ENCODE data around the gene ABLIM2.

- TF ChIP-seq POLR2A (IDR thresholded peaks at IDR 0.05) (no peak), CTCF (IDR thresholded peaks at IDR 0.05) (no peak), POLR2AphosphoS5 (IDR thresholded peaks at IDR 0.05) (no peak)
Observed at GRCh38 chr4:8169763-8170162, 11.2 kb upstream of the ABLIM2 start.
